ENCODE measurements around the gene HOXB8. TPM values are rescaled to one million over a fixed set of nuclear protein-coding genes. Genes with fewer than 3 reads are reported as not detected.

Gene HOXB8
- total and polyA plus RNA-seq, 3 experiments from 2014 or later = not detected

DNA sequence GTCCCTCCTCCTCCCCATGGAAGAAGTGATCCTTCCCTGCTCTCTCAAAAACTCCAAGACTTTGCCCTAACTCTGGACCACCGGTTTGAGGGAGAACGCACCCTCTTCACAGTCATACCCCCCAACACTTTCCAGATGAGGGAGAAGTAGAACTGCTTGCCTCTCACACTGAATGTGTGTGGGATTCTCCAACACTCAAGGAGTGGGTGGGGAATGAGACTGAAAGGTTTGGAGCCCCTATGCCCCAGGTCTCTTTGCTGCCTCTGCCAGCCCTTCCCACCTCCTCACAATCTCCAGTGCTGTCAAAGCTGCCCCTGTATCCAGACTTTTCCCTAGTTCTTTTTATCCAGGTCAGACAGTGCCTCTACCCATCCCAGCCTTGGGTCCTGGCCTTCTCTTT lies 48.4 kb downstream of the HOXB8 start:
- Histone ChIP-seq H3K4me3 (ENCODE audit: low read length) (no peak overlapping the region), H3K4me1 (ENCODE audit: insufficient read depth, low read length) (no peaks in the 10 kb centered on the region), H3K36me3 (ENCODE audit: insufficient read depth, low read length) (no peaks in the 10 kb centered on the region), H3K27me3 (ENCODE audit: insufficient read depth, low read length, poor library complexity, severe bottlenecking) (no peaks in the 10 kb centered on the region), H3K9me3 (ENCODE audit: low read length) (no peaks in the 10 kb centered on the region), H3K27ac (ENCODE audit: low read depth, low read length) (no peak overlapping the region)
- Mint-ChIP-seq H3K4me1 (peaks cover 0 to 9% (median 7%) of the 10 kb centered on the region in 3 donors), H3K4me3 (no peak overlapping the region), H3K9me3 (no peaks in the 10 kb centered on the region), H3K27ac (no peak overlapping the region), H3K27me3 (peaks cover 0 to 11% of the 10 kb centered on the region in 2 donors), H3K36me3 (peaks cover 0 to 7% (median 4%) of the 10 kb centered on the region in 3 donors)
- DNase-seq = no peak
- ChIA-PET CTCF (interaction anchor here (1.1 to 2.0 kb wide), 3 partner anchors 9 to 75 kb away, joined by 3 to 4 read pairs (median 4); no protein-coding TSS in a partner anchor), POLR2A (no interaction called here)

DNA sequence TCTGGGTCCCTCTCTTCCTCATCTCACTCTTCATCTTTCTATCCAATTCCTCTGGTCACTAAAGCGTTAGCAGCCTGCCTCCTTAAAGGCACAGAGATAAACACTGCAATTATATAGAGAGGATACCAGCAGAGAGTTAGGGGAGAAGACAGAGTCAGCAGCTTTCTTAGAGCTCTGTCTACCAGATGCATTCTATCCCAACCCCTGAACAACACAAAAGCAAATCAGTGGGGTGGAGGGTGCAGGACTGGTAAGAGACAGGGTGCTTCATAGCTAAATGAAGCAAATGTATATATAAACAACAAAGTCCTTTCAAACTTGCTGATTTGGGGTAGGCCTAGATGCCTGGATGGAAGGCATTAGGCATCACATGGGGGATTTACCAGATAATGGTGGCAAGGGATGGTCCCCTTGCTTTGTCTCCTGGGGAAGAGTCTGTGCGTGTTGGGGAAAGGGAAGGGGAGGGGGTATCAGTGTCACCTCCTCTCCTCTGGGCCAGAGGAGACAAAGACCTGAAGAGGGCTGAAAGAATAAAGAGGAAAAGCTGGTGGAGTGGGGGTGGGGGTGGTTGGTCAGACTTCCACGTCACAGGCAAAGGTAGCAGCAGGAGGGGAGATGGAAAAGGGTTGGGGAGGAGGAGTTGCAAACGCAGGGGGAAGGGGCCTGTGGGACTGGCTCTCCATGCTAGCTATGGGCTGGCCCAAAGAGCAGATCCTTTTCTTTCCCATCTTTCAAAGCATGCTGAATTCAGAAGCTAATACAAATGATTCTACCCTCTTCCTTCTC lies 49.0 kb downstream of the HOXB8 start:
- H3K27me3 ChIP-seq (ENCODE audit: insufficient read depth, low read length, poor library complexity, severe bottlenecking) = no peaks in the 10 kb centered on the region
- H3K4me1 ChIP-seq (ENCODE audit: insufficient read depth, low read length) = no peaks in the 10 kb centered on the region

DNA sequence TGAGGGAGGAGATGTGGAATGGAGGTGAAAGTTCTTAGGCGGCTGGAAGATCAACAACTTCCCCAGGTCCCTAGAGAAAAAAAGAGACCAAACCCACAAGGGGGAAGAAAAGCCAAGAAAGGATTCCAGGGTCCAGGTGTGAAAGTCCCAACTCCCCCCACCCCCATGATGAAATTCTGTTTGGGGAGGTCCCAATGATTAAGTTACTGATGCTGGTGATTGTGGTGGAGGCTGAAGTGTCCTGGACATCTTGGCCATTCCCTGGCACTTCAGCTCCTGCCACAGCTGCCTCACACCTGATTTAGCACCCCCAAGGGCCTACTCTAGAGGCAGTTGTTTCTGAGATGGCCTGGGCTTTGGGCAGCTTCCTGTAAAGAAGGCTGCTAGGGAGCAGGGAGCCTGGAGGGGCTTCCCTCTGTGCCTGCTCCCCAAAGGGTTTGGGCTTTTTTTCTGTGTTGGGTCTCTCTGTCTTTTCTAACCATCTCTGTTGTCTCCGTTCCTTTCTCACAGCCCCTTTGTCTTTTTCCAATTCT lies 50.0 kb downstream of the HOXB8 start:
- H3K9me3 Mint-ChIP-seq = no peaks in the 10 kb centered on the region
- no peaks in the 10 kb centered on the region for H3K27me3 ChIP-seq (ENCODE audit: insufficient read depth, low read length, poor library complexity, severe bottlenecking)
- H3K27ac ChIP-seq (ENCODE audit: low read depth, low read length) = no peak overlapping the region
- H3K4me3 Mint-ChIP-seq = no peak overlapping the region
- ChIA-PET POLR2A (no interaction called here), CTCF (no interaction called here)
- peaks cover 0 to 16% of the 10 kb centered on the region in 2 donors for H3K27me3 Mint-ChIP-seq
- H3K36me3 ChIP-seq (ENCODE audit: insufficient read depth, low read length) = no peaks in the 10 kb centered on the region
- no peak overlapping the region for H3K27ac Mint-ChIP-seq
- H3K4me1 ChIP-seq (ENCODE audit: insufficient read depth, low read length) = no peaks in the 10 kb centered on the region
- no peak overlapping the region for H3K4me3 ChIP-seq (ENCODE audit: low read length)
- peaks cover 0 to 5% (median 0%) of the 10 kb centered on the region in 3 donors for H3K36me3 Mint-ChIP-seq
- DNase-seq = no peak
- H3K9me3 ChIP-seq (ENCODE audit: low read length) = no peaks in the 10 kb centered on the region
- peaks cover 0 to 12% (median 11%) of the 10 kb centered on the region in 3 donors for H3K4me1 Mint-ChIP-seq

More for the DNA sequence above, 49.0 kb downstream of the HOXB8 start:
- Histone ChIP-seq H3K4me3 (ENCODE audit: low read length) (no peak overlapping the region), H3K9me3 (ENCODE audit: low read length) (no peaks in the 10 kb centered on the region), H3K36me3 (ENCODE audit: insufficient read depth, low read length) (no peaks in the 10 kb centered on the region), H3K27ac (ENCODE audit: low read depth, low read length) (no peak overlapping the region)
- no peak for DNase-seq
- peaks cover 0 to 4% (median 2%) of the 10 kb centered on the region in 3 donors for H3K36me3 Mint-ChIP-seq
- no peak overlapping the region for H3K27ac Mint-ChIP-seq
- H3K27me3 Mint-ChIP-seq = peaks cover 0 to 14% of the 10 kb centered on the region in 2 donors
- ChIA-PET CTCF (no interaction called here), POLR2A (no interaction called here)
- H3K4me1 Mint-ChIP-seq = peaks cover 0 to 12% (median 11%) of the 10 kb centered on the region in 3 donors
- H3K9me3 Mint-ChIP-seq = no peaks in the 10 kb centered on the region
- H3K4me3 Mint-ChIP-seq = no peak overlapping the region

DNA sequence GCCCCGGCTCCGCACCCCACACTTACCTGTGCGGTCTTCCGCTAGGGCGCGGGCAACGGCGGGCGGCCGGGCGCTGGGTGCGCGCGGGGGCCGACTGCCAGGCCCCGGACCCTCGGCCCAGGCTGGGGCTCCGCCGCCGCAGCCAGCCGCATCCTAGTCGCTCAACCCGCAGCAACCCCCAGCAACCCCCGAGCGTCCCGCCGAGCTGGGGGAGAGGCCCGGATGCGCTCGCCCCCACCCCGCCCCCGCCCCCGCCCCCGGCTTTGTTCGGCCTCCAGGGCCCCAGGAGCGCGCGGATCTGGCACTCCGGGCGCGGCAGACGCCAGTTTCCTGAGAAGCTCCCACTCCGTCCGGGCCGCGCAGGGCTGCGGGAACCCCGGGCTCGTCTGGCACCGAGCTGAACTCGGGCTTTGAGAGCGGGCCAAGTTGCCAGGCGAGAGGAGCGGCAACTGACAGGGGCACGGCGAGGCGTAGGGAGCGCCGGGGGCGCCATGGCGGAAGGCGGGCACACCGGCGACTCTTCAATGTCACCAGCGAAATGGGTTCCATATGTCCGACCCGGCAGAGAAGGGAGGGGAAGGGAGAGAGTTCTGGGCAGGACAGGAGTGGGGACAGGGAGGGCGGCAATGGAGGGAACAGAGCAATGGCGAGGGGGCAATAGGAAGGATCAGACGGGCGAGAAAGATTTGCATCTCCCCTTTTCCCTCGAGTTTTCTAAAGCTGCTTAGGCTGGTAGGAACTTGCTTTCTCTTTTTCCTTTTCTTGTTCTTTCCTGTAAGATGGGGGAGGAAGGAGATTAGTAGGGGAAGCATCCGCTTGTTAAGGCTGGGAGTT lies 50.7 kb downstream of the HOXB8 start:
- ChIA-PET POLR2A (no interaction called here), CTCF (no interaction called here)

DNA sequence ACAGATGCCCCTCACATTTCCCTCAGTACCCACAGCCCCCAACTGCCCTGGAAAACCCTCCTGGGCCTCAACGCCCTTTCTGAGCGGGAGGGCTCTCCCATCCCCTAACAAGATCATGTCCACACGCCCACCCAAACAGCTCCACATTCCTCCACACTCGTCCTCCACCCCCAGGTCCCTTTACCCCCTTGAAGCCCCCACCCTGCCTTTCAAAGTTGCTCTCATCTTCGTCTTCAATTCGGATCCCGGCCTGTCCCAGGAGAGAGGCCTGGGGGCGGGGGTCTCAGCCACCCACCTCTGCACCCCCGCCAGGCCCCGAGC lies 51.3 kb downstream of the HOXB8 start:
- Histone ChIP-seq H3K27ac (ENCODE audit: low read depth, low read length) (no peak overlapping the region), H3K9me3 (ENCODE audit: low read length) (no peaks in the 10 kb centered on the region), H3K36me3 (ENCODE audit: insufficient read depth, low read length) (no peaks in the 10 kb centered on the region), H3K27me3 (ENCODE audit: insufficient read depth, low read length, poor library complexity, severe bottlenecking) (no peaks in the 10 kb centered on the region), H3K4me3 (ENCODE audit: low read length) (no peak overlapping the region), H3K4me1 (ENCODE audit: insufficient read depth, low read length) (no peaks in the 10 kb centered on the region)
- peaks cover 0 to 12% (median 11%) of the 10 kb centered on the region in 3 donors for H3K4me1 Mint-ChIP-seq
- H3K4me3 Mint-ChIP-seq = peak overlapping the region in 1 of 7 donors; percentile 20
- H3K27me3 Mint-ChIP-seq = peaks cover 0 to 12% of the 10 kb centered on the region in 2 donors
- H3K9me3 Mint-ChIP-seq = no peaks in the 10 kb centered on the region
- peaks cover 0 to 4% (median 0%) of the 10 kb centered on the region in 3 donors for H3K36me3 Mint-ChIP-seq
- CTCF ChIA-PET = no interaction called here
- H3K27ac Mint-ChIP-seq = no peak overlapping the region
- POLR2A ChIA-PET = no interaction called here
- DNase-seq = no peak

More for the DNA sequence above, 50.7 kb downstream of the HOXB8 start:
- peaks cover 0 to 16% of the 10 kb centered on the region in 2 donors for H3K27me3 Mint-ChIP-seq
- Histone ChIP-seq H3K4me3 (ENCODE audit: low read length) (no peak overlapping the region), H3K27ac (ENCODE audit: low read depth, low read length) (no peak overlapping the region), H3K27me3 (ENCODE audit: insufficient read depth, low read length, poor library complexity, severe bottlenecking) (no peaks in the 10 kb centered on the region), H3K36me3 (ENCODE audit: insufficient read depth, low read length) (no peaks in the 10 kb centered on the region), H3K9me3 (ENCODE audit: low read length) (no peaks in the 10 kb centered on the region), H3K4me1 (ENCODE audit: insufficient read depth, low read length) (no peaks in the 10 kb centered on the region)
- H3K9me3 Mint-ChIP-seq = no peaks in the 10 kb centered on the region
- no peak overlapping the region for H3K27ac Mint-ChIP-seq
- H3K4me1 Mint-ChIP-seq = peaks cover 0 to 12% (median 11%) of the 10 kb centered on the region in 3 donors
- DNase-seq = no peak
- no peak overlapping the region for H3K4me3 Mint-ChIP-seq
- H3K36me3 Mint-ChIP-seq = peaks cover 0 to 5% (median 0%) of the 10 kb centered on the region in 3 donors

DNA sequence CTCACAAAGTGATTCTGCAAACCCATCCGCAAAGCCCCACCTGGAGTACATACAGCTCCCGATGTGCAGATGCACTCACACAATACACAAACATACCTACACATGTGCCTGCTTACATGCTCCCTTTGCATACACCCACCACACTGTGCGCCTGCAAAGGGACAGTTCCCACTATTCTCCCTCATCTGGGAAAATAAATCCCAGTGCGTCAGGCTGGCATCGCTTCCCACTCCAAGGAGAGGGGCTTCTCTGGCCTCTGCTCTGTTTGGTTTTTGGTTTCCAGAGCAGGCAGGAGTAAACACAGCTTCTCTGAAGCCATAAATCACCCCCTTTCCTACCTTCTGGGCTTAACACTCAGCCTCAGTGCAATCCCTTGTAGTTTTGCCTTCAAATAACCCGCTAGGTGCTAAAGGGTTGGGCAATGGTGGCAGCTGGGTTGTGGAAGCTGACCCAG lies 51.7 kb downstream of the HOXB8 start:
- DNase-seq = no peak
- ChIA-PET POLR2A (no interaction called here), CTCF (no interaction called here)
- Histone ChIP-seq H3K27ac (ENCODE audit: low read depth, low read length) (no peak overlapping the region), H3K9me3 (ENCODE audit: low read length) (no peaks in the 10 kb centered on the region), H3K27me3 (ENCODE audit: insufficient read depth, low read length, poor library complexity, severe bottlenecking) (no peaks in the 10 kb centered on the region), H3K4me1 (ENCODE audit: insufficient read depth, low read length) (no peaks in the 10 kb centered on the region), H3K4me3 (ENCODE audit: low read length) (no peak overlapping the region), H3K36me3 (ENCODE audit: insufficient read depth, low read length) (no peaks in the 10 kb centered on the region)
- Mint-ChIP-seq H3K4me1 (peaks cover 0 to 12% (median 10%) of the 10 kb centered on the region in 3 donors), H3K4me3 (no peak overlapping the region), H3K9me3 (no peaks in the 10 kb centered on the region), H3K36me3 (peaks cover 0 to 3% (median 0%) of the 10 kb centered on the region in 3 donors), H3K27me3 (peaks cover 0 to 11% of the 10 kb centered on the region in 2 donors), H3K27ac (no peak overlapping the region)

DNA sequence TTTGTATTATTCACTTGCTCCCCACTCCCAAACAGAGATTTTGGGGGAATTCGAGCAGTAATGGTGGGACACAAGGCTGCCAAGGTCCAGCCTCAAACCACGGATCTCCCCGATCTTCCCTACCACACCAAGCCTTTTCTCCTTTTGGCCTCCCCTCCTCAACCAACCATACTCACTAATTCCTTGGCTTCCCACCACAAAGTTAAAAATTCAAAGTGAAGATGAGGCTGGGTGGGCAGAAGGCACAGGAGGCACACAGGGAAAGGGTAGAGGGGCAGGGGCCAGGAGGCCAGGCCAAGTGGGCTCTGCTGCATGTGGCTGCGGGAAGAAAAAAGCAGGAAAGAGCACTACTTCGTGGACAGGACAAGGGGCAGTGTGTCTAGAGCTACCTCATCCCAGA lies 52.2 kb downstream of the HOXB8 start:
- Histone ChIP-seq H3K9me3 (ENCODE audit: low read length) (no peaks in the 10 kb centered on the region), H3K27ac (ENCODE audit: low read depth, low read length) (no peak overlapping the region), H3K4me1 (ENCODE audit: insufficient read depth, low read length) (no peaks in the 10 kb centered on the region), H3K4me3 (ENCODE audit: low read length) (no peak overlapping the region), H3K27me3 (ENCODE audit: insufficient read depth, low read length, poor library complexity, severe bottlenecking) (no peaks in the 10 kb centered on the region), H3K36me3 (ENCODE audit: insufficient read depth, low read length) (no peaks in the 10 kb centered on the region)
- ChIA-PET CTCF (no interaction called here), POLR2A (no interaction called here)
- Mint-ChIP-seq H3K27me3 (peaks cover 0 to 13% of the 10 kb centered on the region in 2 donors), H3K4me1 (peaks cover 0 to 12% (median 8%) of the 10 kb centered on the region in 3 donors), H3K36me3 (peaks cover 0 to 3% (median 0%) of the 10 kb centered on the region in 3 donors), H3K4me3 (no peak overlapping the region), H3K9me3 (no peaks in the 10 kb centered on the region), H3K27ac (no peak overlapping the region)
- DNase-seq = no peak

Data from CD8-positive, alpha-beta memory T cell (primary cell).